Left kidney (tissue), 2 donors: ENCODE measurements around the gene MTMR6. TPM values are rescaled to one million over a fixed set of nuclear protein-coding genes. Genes with fewer than 3 reads are reported as not detected.

Source experiments
- DNase-seq: peaks from one replicate; pipeline ENCODE4 v3.0.0-alpha.2; 2013
- polyA plus RNA-seq: library from polyadenylated mRNA; unstranded; fragments of 120-200 nt; gene quantifications from one replicate; pipeline ENCODE4 v1.2.1, GENCODE V29; 2013; ENCODE audit not compliant: insufficient read length

MTMR6 gene
- polyA plus RNA-seq, 1 donor: 21.5 TPM

DNA sequence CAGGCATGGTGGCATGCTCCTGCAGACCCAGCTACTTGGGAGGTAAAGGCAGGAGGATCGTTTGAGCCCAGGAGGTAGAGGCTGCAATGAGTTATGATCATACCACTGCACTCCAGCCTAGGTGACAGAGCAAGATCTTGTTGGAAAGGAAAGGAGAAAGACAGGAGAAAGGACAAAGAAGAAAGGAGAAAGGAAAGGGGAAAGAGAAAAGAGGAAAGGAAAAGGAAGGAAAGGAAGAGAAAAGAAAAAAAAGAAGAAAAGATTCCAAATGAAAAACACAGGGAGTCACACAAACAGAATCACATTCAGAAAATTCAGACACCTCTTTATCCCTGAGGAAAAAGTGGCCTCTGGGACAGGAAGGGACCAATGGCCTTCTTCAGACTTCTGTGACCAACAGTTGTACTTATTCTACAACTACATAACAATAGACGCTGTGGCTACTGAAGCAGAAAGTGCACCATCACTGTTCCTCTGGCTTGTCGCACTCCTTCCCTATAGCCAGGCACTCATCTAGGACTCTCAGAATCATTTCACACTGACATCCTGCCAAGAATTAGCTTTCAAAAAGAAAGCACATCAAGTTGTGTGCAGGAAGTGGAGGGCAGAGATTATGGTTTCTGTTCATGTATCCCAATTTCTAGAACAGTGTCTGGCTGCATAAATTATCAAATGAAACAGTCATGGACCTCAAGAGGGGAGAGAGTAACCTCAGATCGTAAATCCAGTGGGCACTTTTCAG lies 5.9 kb downstream of the MTMR6 start:
- DNase-seq: no peak

DNA sequence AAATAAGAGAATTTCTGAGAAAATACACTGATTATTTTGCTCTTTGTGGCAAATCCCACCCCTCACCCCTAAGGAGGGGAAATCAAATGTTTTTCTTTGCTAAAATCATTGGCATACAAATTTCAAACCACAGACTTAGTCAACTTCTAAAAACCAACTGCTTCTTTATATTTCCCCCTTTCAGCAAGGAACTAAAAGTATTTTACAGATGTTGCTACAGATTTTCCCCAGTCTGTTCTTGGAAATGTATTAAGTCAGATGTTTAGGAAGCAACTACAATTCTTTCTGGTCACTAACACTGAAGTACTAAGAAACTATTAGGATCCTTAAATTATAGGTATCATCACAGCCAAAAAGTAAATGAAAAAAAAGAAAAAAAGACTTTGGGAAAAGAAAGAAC lies 6.9 kb downstream of the MTMR6 start:
- DNase-seq: no peak

DNA sequence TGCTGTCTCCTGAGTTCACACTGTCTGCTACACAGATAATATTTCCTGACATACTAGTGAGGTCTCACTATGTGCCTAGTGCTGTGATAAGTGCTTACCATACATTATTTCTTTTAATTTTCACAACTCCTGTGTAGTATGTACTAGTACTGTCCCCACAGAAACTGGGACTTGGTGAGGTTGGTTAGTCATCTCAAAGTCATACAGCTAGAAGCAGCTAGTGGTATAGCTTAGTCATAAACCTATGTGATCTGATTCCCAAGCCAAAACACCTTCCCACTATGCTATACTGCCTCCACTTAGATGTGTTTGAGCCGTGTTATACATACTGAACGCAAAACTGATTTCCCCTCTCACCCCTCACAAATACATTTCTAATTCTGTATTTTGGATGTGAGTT lies 10.5 kb downstream of the MTMR6 start:
- DNase-seq: no peak

DNA sequence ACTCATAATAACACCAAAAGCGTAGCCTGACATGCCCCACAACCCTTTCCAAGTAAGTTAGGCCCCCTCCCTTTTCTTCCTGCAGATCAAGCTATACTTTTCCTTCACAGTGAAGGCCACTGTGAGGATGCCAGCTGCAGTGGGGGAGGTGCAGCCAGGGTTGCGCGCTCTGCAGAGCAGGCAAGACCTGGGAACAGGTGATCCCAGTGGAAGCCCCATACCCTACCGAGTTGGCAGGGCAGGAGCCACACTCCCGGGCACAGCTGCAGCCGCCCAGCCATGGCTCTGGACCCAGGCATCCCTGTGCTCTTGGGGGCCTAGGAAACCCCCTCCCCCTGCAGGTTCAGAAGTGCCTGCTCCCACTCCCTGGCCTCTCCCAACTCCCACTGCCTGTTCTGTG lies 18.7 kb downstream of the MTMR6 start:
- no peak for DNase-seq

DNA sequence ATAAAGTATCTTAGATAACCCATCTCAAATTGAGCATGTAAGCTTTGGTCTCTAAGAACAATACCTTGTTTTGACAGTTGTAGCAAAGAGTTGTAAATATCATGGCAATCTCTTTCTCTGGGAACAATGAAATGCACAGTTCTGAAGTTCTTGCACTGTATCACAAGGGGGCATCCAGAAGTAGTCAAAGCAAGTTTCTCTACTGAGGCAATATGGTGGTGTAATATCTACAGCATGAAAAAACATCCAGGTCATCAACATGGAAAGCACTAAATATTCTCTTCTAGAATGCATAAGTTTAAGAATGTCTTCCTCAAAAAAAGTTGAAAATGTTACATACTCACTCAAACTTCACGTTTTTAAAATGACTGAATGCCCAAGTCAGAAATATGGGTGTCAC lies 19.6 kb downstream of the MTMR6 start:
- DNase-seq: no peak

DNA sequence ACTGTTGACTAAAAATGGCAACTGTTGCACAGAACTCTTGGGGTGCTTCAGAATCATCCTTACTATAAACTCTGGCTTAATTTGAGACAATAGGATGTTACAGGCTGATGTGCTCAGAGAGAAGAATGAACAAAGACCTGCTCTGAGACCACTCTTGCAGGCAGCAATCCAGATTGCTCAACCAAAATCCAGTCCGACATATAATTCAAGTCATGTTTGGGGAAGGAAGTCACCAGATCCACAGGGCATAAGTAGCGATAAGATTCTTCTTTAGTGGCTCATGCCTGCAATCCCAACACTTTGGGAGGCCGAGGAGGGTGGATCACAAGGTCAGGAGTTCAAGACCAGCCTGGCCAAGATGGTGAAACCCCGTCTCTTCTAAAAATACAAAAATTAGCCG lies 20.6 kb downstream of the MTMR6 start:
- no peak for DNase-seq

DNA sequence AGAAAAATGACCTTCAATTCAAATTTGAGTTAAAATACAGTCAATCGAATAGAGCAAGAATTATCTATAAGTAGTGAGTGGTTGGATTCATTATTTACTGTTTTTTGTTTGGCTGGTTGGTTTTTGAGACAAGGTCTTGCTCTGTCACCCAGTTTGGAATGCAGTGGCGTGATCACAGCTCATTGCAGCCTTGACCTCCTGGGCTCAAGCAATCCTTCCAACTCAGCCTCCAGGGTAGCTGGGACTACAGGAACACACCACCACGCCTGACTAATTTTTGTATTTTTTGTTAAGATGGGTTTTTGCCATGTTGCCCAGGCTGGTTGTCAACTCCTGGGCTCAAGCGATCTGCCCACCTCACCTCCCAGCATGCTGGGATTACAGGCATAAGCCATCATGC lies 25.0 kb downstream of the MTMR6 start:
- no peak for DNase-seq

DNA sequence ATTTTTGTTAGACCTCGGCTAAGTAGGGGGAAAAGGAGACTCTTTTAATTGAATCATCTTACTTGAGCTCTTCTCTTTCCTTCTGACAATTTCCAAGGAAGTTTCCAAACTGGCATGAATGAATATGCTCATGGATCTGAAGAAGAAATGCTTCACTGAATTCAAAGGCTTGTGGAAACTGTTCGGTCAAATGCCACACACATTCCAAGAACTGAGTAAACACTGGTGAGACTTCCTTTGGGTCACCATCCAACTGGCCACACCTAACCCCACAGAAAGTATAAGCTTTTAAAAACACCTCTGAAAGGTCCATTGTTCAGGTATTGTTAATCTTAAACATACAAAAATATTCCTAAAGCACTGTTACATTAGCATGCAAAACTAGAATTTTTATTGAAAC lies 33.6 kb downstream of the MTMR6 start:
- DNase-seq: no peak

DNA sequence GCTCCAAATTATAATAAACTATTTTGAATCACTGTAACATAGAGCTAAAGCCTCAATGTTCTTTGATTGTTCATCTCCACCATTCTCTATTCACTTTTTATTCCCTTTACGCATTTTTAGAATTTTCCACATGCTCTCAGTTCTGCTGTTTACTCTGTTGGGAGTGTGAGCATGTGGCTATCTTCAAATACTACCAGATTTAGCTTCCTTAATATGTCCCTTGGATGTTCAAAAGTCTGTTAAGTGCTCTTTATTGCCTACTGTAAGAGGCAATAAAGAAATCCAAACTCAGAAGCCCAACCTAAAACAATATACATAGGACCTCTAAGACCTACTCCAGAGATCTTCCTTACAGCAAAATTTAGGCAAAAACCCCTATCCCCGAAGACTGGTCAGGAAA lies 34.5 kb downstream of the MTMR6 start:
- DNase-seq: no peak

DNA sequence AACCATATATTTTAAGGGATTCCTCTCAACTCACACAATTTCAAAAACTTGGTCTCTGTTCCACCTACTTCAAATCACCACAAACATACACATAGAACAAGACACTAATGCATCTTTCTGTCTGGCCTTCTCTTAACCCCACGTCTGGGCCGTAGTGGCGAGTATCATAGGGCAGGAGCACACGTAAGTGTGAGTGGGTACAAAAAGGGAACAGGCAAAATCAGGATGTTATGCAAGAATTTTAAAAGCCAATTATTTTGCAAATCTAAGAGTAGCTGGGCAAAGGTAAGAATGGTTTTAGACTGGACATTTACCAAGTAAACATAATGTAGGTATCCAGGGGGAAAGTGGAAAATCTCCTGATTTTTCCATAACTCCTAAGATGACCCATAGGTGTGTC lies 35.1 kb downstream of the MTMR6 start:
- DNase-seq: no peak

DNA sequence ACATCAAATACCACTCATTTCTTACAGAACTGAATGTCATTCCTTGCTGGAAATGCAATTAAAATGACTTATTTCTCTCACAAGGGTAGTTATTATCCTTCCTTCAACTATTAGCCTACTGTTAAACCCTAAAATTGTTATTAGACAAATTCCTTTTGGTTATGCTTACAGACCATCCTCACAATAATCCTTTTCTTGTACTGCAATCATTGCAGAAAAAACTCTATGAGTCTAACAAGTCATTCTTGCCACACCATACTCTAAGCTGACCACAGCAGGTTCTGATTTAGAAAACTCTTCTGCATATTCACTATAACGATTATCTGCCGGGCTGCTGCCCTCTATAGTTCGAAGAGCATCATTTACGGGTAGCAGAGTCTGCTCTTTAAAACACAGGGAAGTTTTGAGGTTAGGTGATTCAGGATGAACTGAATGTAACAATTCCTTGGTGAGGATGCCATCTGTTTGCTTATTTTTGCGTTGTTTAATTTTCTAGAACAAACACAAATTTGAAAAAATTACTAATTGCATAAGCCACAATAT lies 38.2 kb downstream of the MTMR6 start:
- peak; percentile 22 for DNase-seq

DNA sequence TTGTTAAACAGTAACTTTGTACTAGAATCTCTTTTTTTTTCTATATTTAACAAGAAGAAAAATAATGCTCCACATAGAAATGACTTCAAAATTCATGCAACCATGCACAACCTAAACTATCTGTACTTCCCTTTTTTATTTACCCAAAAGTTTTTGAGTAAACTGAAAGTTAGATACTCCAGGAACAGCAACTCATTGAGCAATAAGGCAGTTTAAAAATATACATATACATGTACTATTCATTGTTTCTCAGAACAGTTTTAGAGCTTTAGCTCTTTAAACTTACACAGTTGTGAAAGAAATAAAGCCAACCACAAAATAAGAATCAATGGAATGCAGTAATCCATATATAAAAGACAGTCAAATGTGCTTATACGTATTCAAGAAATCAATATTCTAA lies 39.2 kb downstream of the MTMR6 start:
- no peak for DNase-seq

DNA sequence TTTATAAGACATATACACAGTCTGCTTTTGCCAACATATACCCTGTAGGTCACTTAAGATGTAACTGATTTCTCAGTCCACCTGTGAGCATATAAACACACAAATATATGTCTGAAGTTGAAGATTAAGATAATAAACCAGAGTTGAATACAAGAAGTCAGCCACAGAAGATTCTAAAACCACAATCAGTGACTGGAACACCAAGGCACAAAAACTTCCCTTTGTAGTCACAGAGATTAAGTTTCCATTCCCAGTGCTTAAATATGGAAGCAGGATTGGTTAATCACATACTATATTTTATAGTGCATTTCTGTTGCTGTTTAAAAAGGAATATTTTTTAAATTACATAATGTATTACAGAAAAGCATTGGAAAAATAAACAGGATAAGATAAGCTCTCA lies 39.9 kb downstream of the MTMR6 start:
- DNase-seq: no peak

DNA sequence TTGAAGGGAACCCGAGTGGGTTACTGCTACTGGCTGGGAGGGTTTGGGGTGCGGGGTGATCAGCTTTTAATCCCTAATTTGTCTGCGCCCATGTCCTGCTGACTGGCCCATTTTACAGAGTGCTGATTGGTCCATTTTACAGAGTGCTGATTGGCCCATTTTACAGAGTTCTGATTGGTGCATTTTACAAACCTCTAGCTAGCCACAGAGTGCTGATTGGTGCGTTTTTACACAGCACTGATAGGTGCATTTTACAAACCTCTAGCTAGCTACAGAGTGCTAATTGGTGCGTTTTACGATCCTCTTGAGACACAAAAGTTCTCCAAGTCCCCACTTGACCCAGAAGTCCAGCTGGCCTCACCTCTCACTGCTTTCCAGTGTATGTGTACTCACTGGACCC lies 43.2 kb downstream of the MTMR6 start:
- DNase-seq: no peak

DNA sequence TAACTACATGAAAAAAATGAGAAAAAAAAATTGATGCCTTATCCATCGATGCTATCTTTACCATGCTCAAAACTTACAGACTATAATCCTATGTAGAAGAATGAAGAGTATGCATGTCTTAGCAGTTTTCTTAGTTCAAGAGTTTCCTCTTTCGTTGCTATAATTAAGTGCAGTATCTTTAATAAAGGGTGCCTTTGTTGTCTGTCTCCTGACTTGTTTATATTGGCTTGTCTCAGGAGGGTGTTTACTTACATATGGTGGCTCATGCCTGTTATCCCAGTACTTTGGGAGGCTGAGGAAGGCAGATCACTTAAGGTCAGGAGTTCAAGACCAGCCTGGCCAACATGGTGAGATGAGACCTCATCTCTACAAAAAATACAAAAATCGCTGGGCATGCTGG lies 44.3 kb downstream of the MTMR6 start:
- no peak for DNase-seq

DNA sequence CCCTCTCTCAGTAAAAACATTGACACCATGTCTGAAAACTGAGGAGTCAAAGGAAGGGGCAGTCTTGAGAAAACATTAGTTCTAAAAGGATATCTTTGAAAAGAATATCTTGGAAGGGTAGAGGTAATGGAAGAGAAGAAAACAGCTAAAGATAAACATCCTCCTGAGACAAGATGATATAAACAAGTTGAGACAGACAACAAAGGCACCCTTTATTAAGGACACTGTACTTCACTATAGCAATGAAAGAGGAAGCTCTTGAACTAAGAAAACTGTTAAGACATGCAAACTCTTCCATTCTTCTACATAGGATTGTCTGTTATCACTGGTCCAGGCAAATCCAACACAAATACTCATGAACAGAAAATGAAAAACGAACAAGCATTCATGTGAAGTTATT lies 46.3 kb downstream of the MTMR6 start:
- DNase-seq: no peak

DNA sequence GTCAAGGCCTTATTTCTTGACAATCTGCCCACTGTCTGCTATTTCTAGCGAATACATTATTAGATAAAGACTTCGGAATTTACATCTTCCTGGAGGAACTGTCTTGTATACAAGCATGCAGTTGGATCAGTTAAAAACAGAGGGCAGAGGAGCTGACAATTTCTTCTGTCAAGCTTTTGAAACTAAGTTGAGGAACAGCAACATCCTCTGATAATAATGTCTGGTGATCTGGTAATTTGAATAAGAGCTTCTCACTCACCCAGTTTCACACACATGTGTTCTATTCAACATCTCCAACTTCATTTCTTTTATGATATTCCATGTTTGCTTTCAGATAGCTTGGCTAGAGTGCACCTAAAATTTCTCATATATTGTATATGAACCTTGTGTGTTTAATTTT lies 50.2 kb downstream of the MTMR6 start:
- DNase-seq: no peak

DNA sequence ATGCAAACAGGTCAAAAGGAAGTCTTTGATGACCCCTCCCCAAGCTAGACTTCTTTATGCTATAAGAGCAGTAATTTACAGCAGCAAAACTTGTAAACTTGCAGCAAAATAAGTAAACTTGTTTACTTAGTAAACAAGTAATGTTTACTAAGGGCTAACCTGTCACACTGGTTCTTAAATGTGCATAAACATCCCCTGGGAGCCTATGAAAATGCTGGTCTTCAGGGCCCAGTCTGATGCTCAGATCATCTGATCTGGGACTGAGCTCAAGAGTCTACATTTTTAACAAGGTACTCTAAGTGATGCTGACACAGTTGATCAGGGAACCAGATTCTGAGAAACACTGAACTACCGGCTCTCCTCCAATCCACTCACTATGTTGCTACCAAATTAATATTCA lies 53.4 kb downstream of the MTMR6 start:
- no peak for DNase-seq

DNA sequence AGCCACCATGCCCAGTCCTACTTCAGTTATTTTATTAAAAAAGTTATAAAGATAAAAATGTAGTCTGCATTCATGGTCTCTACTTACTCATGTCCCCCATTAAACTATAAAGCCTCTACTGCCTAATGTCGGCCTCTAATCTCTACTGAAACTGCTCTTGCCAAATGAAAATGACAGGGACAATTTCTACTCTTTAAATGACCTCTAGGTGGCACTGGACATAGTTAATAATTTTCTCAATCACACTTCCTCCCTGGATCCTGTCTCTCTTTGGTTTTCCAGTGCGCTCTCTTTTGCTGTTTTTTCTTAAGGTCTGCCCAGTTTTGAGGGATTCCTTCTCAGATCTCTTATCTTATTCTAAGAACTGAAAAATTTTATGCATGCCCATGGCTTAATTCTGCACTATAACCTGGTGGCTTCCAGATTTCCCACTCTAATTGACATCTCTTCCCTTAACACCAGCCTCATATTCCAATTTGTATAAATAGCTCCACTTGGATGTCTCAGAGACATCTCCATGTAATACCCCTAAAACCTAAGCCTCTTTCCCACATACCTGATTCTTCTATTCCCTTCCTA lies 54.3 kb downstream of the MTMR6 start:
- DNase-seq: peak; percentile 27

DNA sequence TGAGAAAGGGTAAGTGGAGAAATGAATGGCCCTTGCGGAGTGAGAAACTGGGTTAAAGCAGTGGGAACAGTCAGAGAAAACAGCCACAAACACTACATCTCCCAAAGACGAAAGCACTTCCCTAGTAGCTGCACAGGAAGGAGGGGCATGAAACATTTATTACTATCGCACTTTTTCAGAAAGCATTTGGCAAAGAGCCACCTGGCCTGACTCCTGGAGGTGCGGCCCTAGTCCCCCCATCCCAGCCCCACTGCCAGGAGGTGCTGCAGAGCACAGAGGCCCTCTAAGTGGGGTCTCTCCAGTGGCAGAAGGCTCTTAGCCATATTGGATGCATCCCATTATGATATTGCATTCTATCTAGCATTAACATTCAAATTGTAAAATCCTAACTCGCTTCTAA lies 55.8 kb downstream of the MTMR6 start:
- no peak for DNase-seq

DNA sequence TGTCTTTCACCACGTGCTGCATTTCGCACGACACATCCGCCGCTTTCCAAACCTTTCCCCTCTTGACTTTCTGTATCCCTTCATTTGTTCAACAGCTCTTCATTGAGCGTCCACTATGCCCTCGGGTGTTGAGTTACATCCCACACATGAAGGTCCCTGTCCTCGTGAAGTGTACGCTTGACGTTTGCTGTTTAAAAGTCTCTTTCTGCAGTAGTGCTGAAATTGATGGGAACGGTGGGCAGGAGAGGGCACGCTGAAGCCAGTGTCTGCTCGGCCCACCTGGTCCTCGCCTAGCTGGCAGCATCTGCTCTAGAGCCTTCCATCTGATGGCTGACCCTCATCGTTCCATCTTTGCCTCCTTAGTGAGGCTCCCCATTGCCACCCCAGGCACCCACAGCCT lies 59.6 kb downstream of the MTMR6 start:
- DNase-seq: no peak

DNA sequence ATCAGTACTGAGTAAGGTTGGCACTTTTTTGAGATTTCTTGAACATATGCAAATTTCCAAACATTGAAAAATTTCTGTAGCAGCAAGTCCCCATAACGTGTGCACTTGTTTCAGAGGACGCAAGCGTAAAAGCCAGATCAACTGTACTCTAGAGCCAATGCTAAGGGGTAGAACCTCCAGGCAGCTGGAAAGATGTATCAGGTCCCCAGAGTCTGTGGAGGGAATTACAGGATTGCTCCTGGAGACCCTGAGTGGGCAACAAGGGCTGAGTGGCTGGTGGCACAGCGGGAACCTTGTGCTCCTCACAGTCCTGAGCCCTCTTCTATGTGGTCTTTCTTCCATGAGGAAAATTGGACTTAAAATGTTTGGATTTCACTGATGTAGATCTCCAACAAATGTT lies 61.3 kb downstream of the MTMR6 start:
- DNase-seq: no peak

DNA sequence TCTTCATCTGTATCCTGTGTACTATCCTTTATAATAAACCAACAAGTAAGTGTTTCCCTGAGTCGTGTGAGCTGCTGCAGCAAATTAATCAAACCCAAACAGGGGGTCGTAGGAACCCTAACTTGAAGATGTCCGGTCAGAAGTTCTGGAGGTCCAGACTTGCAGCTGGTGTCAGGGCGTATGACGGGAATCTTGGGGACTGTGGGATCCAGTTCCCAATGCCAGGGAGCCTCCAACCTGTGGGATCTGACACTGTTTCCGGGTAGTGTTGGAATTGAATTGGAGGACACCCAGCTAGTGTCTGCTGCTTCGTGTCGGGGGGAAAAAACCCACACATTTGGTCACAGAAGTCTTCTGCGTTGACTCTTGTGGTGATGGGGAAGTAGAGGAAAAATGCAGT lies 63.1 kb downstream of the MTMR6 start:
- no peak for DNase-seq

DNA sequence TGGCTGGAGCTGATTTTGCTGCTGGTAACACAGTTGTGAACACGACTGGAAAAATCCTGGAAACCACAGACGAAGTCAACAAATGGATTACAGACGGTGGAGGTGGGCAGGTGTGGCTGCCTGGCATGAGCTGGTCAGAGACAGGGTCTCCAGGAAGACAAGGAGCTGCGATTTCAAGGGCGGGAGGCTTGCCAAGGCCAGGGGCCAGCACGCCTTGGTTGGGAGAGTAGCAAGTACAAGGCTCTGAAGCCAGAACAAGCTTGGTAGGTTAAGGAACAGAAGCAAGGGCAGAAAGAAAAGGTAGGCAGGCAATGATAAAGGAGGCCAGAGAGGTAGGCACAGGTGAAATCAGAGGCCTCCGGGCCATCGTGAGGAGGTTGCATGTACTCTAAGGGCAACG lies 64.5 kb downstream of the MTMR6 start:
- DNase-seq: no peak
